ENCODE measurements around the gene CWF19L1. TPM values are rescaled to one million over a fixed set of nuclear protein-coding genes. Genes with fewer than 3 reads are reported as not detected.
A peak's percentile ranks its signal among the peaks of the same experiment; 100 is the strongest.

The CWF19L1 gene
- total and polyA plus RNA-seq, 2 of the 13 experiments (the other 11 are each of a cell fraction or from before 2014, with no cell fraction given) = 13.6 to 42.1 TPM

DNA sequence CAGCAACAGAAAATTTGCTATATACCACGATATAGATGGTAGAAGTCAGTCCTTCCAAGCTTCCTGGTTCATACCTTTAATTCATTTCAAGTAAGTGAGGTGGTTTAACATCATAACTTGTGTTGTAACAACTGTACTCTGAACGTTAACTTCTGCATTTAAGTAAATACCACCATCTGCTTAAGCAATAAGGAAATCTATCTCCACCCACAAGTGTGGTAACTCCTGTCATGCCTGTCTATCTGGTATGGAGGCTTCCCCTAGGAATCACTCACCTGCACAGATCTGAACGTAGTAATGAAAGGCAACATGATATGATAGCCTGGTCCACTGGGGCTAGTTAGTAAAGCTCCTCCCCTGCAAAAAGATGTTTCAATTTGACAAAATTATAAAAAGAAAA, 84.0 kb downstream of the CWF19L1 start (continued):
- TF ChIP-seq, protein P1, sequence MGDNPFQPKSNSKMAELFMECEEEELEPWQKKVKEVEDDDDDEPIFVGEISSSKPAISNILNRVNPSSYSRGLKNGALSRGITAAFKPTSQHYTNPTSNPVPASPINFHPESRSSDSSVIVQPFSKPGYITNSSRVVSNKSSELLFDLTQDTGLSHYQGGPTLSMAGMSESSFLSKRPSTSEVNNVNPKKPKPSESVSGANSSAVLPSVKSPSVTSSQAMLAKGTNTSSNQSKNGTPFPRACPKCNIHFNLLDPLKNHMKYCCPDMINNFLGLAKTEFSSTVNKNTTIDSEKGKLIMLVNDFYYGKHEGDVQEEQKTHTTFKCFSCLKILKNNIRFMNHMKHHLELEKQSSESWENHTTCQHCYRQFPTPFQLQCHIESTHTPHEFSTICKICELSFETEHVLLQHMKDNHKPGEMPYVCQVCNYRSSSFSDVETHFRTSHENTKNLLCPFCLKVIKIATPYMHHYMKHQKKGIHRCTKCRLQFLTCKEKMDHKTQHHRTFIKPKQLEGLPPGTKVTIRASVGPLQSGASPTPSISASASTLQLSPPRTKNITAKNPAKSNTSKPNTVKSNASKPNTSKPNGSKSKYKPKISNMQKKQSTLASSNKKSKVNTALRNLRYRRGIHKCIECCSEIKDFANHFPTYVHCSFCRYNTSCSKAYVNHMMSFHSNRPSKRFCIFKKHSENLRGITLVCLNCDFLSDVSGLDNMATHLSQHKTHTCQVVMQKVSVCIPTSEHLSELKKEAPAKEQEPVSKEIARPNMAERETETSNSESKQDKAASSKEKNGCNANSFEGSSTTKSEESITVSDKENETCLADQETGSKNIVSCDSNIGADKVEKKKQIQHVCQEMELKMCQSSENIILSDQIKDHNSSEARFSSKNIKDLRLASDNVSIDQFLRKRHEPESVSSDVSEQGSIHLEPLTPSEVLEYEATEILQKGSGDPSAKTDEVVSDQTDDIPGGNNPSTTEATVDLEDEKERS (CRISPR knock-in tag; IDR thresholded peaks at IDR 0.05) = no peak
- TF ChIP-seq ZSCAN9 (CRISPR knock-in tag; IDR thresholded peaks at IDR 0.05; ENCODE audit: borderline replicate concordance) (0 out of 2 replicates have a peak, but pooled peaks have one; percentile 41), EHMT2 (IDR thresholded peaks at IDR 0.05; ENCODE audit: borderline replicate concordance, low read depth, low read length) (no peak), ZNF564 (CRISPR knock-in tag; IDR thresholded peaks at IDR 0.05) (no peak), SOX13 (IDR thresholded peaks at IDR 0.05) (no peak), SOX13 (CRISPR knock-in tag; conservative IDR thresholded peaks at IDR 0.05 in 1 of 2, IDR thresholded peaks at IDR 0.05 in 1 of 2) (peak in 1 of 2 experiments; percentile 41; a peak in 1 of 4 replicates), ZC3H4 (CRISPR knock-in tag; IDR thresholded peaks at IDR 0.05; ENCODE audit: borderline replicate concordance) (no peak), RFX5 (IDR thresholded peaks at IDR 0.05; ENCODE audit: low read depth, low read length) (no peak), ETV5 (CRISPR knock-in tag; IDR thresholded peaks at IDR 0.05; ENCODE audit: borderline replicate concordance) (no peak), YY1 (IDR thresholded peaks at IDR 0.05; ENCODE audit: insufficient read depth, insufficient replicate concordance, low read depth, low read length) (peak; percentile 61)

- peak overlapping the region; percentile 81 for H3K27ac ChIP-seq (ENCODE audit: extremely low read length, insufficient read depth, low read length)
- POLR2A ChIA-PET = interaction anchor here (0.6 kb wide), 1 partner anchor 76 kb away, joined by 3 read pairs; no protein-coding TSS in a partner anchor
- H3K36me3 ChIP-seq (replicated peaks in 1 of 2; ENCODE audit: control insufficient read depth in 1 of 2, insufficient read depth in 2 of 2, low read length in 2 of 2) = peaks cover 0 to 18% of the 10 kb centered on the region in 2 experiments; a peak in 3 of 5 replicates
- no peaks in the 10 kb centered on the region; a peak in 1 of 5 replicates for H3K27me3 ChIP-seq (ENCODE audit: control insufficient read depth in 1 of 2, insufficient read depth in 2 of 2, low read length in 2 of 2)
- no peaks in the 10 kb centered on the region; the same call in 1 of the 2 replicates for H4K20me1 ChIP-seq (ENCODE audit: insufficient read depth, low read length)
- in situ Hi-C loops (cut with HindIII; ENCODE audit: extremely low pct_ligation_motif_present, low pct_unique_long_range_greater_than_20kb) = no loop called here
- FAIRE-seq (no peak), ATAC-seq (no peak), DNase-seq (ENCODE audit: low spot score) (no peak)
- H3K9ac ChIP-seq (ENCODE audit: insufficient read depth, low read depth, low read length) = no peak overlapping the region; the same call in 1 of the 2 replicates
- H3K4me3 ChIP-seq (replicated peaks in 1 of 3; ENCODE audit: insufficient read depth in 1 of 3, low read depth in 2 of 3, low read length in 3 of 3) = peak overlapping the region in 1 of 3 experiments; percentile 72; a peak in 2 of 6 replicates
- no peaks in the 10 kb centered on the region for H3K9me3 ChIP-seq (ENCODE audit: low read length)
- no peak overlapping the region for H2AFZ ChIP-seq (ENCODE audit: low read length)
- intact Hi-C loops (cut with micrococcal nuclease; ENCODE audit: unreplicated experiment) = no loop called here
- BruUV-seq (replicated peaks) = no TSS peak
- peak overlapping the region; percentile 84; the same call in 1 of the 2 replicates for H3K4me2 ChIP-seq (ENCODE audit: low read depth, low read length)
- peaks cover 59% of the 10 kb centered on the region for H3K79me2 ChIP-seq (ENCODE audit: insufficient read depth, low read length)
- 89% methylated on average over 3 of the region's 3 CpGs for WGBS (ENCODE audit: low lambda C conversion rate)
- CTCF ChIA-PET (ENCODE audit: low intra/inter-chr PET ratio, low total read pairs) = no interaction called here
- H3K4me1 ChIP-seq (ENCODE audit: insufficient read depth, low read length) = peaks cover 65% of the 10 kb centered on the region
- TF ChIP-seq SPEN (CRISPR knock-in tag; IDR thresholded peaks at IDR 0.05; ENCODE audit: low read depth) = no peak
- TF ChIP-seq CBFB (CRISPR knock-in tag; IDR thresholded peaks at IDR 0.05) = no peak
- TF ChIP-seq, protein P2, sequence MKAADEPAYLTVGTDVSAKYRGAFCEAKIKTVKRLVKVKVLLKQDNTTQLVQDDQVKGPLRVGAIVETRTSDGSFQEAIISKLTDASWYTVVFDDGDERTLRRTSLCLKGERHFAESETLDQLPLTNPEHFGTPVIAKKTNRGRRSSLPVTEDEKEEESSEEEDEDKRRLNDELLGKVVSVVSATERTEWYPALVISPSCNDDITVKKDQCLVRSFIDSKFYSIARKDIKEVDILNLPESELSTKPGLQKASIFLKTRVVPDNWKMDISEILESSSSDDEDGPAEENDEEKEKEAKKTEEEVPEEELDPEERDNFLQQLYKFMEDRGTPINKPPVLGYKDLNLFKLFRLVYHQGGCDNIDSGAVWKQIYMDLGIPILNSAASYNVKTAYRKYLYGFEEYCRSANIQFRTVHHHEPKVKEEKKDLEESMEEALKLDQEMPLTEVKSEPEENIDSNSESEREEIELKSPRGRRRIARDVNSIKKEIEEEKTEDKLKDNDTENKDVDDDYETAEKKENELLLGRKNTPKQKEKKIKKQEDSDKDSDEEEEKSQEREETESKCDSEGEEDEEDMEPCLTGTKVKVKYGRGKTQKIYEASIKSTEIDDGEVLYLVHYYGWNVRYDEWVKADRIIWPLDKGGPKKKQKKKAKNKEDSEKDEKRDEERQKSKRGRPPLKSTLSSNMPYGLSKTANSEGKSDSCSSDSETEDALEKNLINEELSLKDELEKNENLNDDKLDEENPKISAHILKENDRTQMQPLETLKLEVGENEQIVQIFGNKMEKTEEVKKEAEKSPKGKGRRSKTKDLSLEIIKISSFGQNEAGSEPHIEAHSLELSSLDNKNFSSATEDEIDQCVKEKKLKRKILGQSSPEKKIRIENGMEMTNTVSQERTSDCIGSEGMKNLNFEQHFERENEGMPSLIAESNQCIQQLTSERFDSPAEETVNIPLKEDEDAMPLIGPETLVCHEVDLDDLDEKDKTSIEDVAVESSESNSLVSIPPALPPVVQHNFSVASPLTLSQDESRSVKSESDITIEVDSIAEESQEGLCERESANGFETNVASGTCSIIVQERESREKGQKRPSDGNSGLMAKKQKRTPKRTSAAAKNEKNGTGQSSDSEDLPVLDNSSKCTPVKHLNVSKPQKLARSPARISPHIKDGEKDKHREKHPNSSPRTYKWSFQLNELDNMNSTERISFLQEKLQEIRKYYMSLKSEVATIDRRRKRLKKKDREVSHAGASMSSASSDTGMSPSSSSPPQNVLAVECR (CRISPR knock-in tag; IDR thresholded peaks at IDR 0.05; ENCODE audit: borderline replicate concordance) = no peak
- no peak for TF ChIP-seq ZNF776 (CRISPR knock-in tag; IDR thresholded peaks at IDR 0.05)
- no peak for TF ChIP-seq TFDP1 (CRISPR knock-in tag; IDR thresholded peaks at IDR 0.05; ENCODE audit: borderline replicate concordance)
Observed at GRCh38 chr10:100182908-100183307, 84.5 kb downstream of the CWF19L1 start.

All from HepG2 (cell line).